ENCODE results near the gene MRPL4. TPM values are rescaled to one million over a fixed set of nuclear protein-coding genes. Genes with fewer than 3 reads are reported as not detected.

The MRPL4 gene
- polyA plus RNA-seq, 4 donors, result 30.1 to 54.0 (median 34.2) TPM

GRCh38 chr19:10309423-10309822 lies 57.4 kb downstream of the MRPL4 start, which contains the start of gene ZGLP1:
TSS of gene ZGLP1 (minus strand) at chr19:10309815.
- no peak for DNase-seq (ENCODE audit: low read depth in 4 of 4, low spot score in 3 of 4)

Other genes starting within 250 kb of the MRPL4 start
- 10 to 100 TPM in 1 of 4 donors, 1 to 10 TPM in 3; 1.1 to 14.4 (median 1.7) TPM for gene COL5A3, start 241.7 kb upstream of the MRPL4 start, polyA plus RNA-seq (ENCODE audit: insufficient read length in 4 of 4)
- gene RDH8, start 238.7 kb upstream of the MRPL4 start, polyA plus RNA-seq (ENCODE audit: insufficient read length in 4 of 4), result not detected
- gene SHFL, start 165.9 kb upstream of the MRPL4 start, polyA plus RNA-seq (ENCODE audit: insufficient read length in 4 of 4), result 10 to 100 TPM; 23.0 to 34.7 (median 25.2) TPM
- gene ANGPTL6, start 149.5 kb upstream of the MRPL4 start, polyA plus RNA-seq (ENCODE audit: insufficient read length in 4 of 4), result 1 to 10 TPM in 3 of 4 donors, under 1 TPM in 1; 0.66 to 3.0 (median 2.4) TPM
- 10 to 100 TPM; 20.6 to 39.8 (median 25.9) TPM for gene PPAN, start 145.9 kb upstream of the MRPL4 start, polyA plus RNA-seq (ENCODE audit: insufficient read length in 4 of 4)
- gene P2RY11, start 140.5 kb upstream of the MRPL4 start, polyA plus RNA-seq (ENCODE audit: insufficient read length in 4 of 4), result 10 to 100 TPM in 1 of 4 donors, 1 to 10 TPM in 3; 6.6 to 17.4 (median 8.7) TPM
- 100 to 1,000 TPM; 152 to 226 (median 197) TPM for gene EIF3G, start 132.3 kb upstream of the MRPL4 start, polyA plus RNA-seq (ENCODE audit: insufficient read length in 4 of 4)
- gene DNMT1, start 57.3 kb upstream of the MRPL4 start, polyA plus RNA-seq (ENCODE audit: insufficient read length in 4 of 4), result 100 to 1,000 TPM in 3 of 4 donors, 10 to 100 TPM in 1; 82.1 to 134 (median 119) TPM
- gene S1PR2, start 20.9 kb upstream of the MRPL4 start, polyA plus RNA-seq (ENCODE audit: insufficient read length in 4 of 4), result 10 to 100 TPM; 11.6 to 15.1 (median 12.9) TPM
- 10 to 100 TPM in 1 of 4 donors, 1 to 10 TPM in 3; 5.8 to 10.3 (median 7.3) TPM for gene ICAM1, start 18.9 kb downstream of the MRPL4 start, polyA plus RNA-seq (ENCODE audit: insufficient read length in 4 of 4)
- 1 to 10 TPM in 1 of 4 donors, under 1 TPM in 3; 0.36 to 1.5 (median 0.45) TPM for gene ICAM4, start 34.7 kb downstream of the MRPL4 start, polyA plus RNA-seq (ENCODE audit: insufficient read length in 4 of 4)
- gene ICAM5, start 37.7 kb downstream of the MRPL4 start, polyA plus RNA-seq (ENCODE audit: insufficient read length in 4 of 4), result under 1 TPM; 0.15 to 0.24 (median 0.22) TPM
- gene ZGLP1, start 57.6 kb downstream of the MRPL4 start, polyA plus RNA-seq (ENCODE audit: insufficient read length in 4 of 4), result 10 to 100 TPM in 1 of 4 donors, 1 to 10 TPM in 3; 4.4 to 10.6 (median 5.3) TPM
- 10 to 100 TPM; 12.7 to 25.3 (median 15.8) TPM for gene FDX2, start 63.8 kb downstream of the MRPL4 start, polyA plus RNA-seq (ENCODE audit: insufficient read length in 4 of 4)
- gene RAVER1, start 81.3 kb downstream of the MRPL4 start, polyA plus RNA-seq (ENCODE audit: insufficient read length in 4 of 4), result 10 to 100 TPM; 24.0 to 40.5 (median 26.5) TPM
- 1 to 10 TPM; 6.6 to 9.4 (median 9.0) TPM for gene ICAM3, start 87.4 kb downstream of the MRPL4 start, polyA plus RNA-seq (ENCODE audit: insufficient read length in 4 of 4)
- 100 to 1,000 TPM; 102 to 170 (median 113) TPM for gene TYK2, start 128.4 kb downstream of the MRPL4 start, polyA plus RNA-seq (ENCODE audit: insufficient read length in 4 of 4)
- 100 to 1,000 TPM; 106 to 172 (median 139) TPM for gene CDC37, start 151.3 kb downstream of the MRPL4 start, polyA plus RNA-seq (ENCODE audit: insufficient read length in 4 of 4)
- gene PDE4A, start 168.3 kb downstream of the MRPL4 start, polyA plus RNA-seq (ENCODE audit: insufficient read length in 4 of 4), result 1 to 10 TPM; 2.1 to 4.2 (median 2.8) TPM

Data from left renal pelvis (tissue), 4 donors.